ENCODE measurements around the gene EPHA8. TPM values are rescaled to one million over a fixed set of nuclear protein-coding genes. Genes with fewer than 3 reads are reported as not detected.
A peak's percentile ranks its signal among the peaks of the same experiment; 100 is the strongest.

EPHA8 gene
- total and polyA plus RNA-seq, 2 of the 13 experiments (the other 11 are each of a cell fraction or from before 2014, with no cell fraction given): not detected

- no TSS peak for BruUV-seq (replicated peaks)
- peaks cover 23 to 82% of the 10 kb centered on the region in 2 experiments for H3K27me3 ChIP-seq (ENCODE audit: control insufficient read depth in 1 of 2, insufficient read depth in 2 of 2, low read length in 2 of 2)
- no peak for FAIRE-seq
Observed at GRCh38 chr1:22556391-22557104, 6.7 kb upstream of the EPHA8 start.

More at GRCh38 chr1:22556391-22557104, 6.7 kb upstream of the EPHA8 start:
- WGBS (ENCODE audit: low lambda C conversion rate): 14% methylated on average over 11 of the region's 13 CpGs
- no peak overlapping the region for H3K27ac ChIP-seq (ENCODE audit: extremely low read length, insufficient read depth, low read length)
- H3K36me3 ChIP-seq (replicated peaks in 1 of 2; ENCODE audit: control insufficient read depth in 1 of 2, insufficient read depth in 2 of 2, low read length in 2 of 2): no peaks in the 10 kb centered on the region
- H3K4me3 ChIP-seq (replicated peaks in 1 of 3; ENCODE audit: insufficient read depth in 1 of 3, low read depth in 2 of 3, low read length in 3 of 3): no peak overlapping the region
- no peaks in the 10 kb centered on the region for H3K79me2 ChIP-seq (ENCODE audit: insufficient read depth, low read length)
- TF ChIP-seq RARA (CRISPR knock-in tag; IDR thresholded peaks at IDR 0.05) (peak; percentile 22; the same call in 1 of the 2 replicates), GATA4 (IDR thresholded peaks at IDR 0.05; ENCODE audit: borderline replicate concordance, low read depth) (no peak), ZC3H4 (CRISPR knock-in tag; IDR thresholded peaks at IDR 0.05; ENCODE audit: borderline replicate concordance) (no peak), NR2F6 (IDR thresholded peaks at IDR 0.05) (no peak), NR2F6 (CRISPR knock-in tag; IDR thresholded peaks at IDR 0.05) (peak; percentile 45; the same call in 1 of the 2 replicates), MNT (IDR thresholded peaks at IDR 0.05) (peak; percentile 31; the same call in 1 of the 2 replicates)
- TF ChIP-seq, protein P1, sequence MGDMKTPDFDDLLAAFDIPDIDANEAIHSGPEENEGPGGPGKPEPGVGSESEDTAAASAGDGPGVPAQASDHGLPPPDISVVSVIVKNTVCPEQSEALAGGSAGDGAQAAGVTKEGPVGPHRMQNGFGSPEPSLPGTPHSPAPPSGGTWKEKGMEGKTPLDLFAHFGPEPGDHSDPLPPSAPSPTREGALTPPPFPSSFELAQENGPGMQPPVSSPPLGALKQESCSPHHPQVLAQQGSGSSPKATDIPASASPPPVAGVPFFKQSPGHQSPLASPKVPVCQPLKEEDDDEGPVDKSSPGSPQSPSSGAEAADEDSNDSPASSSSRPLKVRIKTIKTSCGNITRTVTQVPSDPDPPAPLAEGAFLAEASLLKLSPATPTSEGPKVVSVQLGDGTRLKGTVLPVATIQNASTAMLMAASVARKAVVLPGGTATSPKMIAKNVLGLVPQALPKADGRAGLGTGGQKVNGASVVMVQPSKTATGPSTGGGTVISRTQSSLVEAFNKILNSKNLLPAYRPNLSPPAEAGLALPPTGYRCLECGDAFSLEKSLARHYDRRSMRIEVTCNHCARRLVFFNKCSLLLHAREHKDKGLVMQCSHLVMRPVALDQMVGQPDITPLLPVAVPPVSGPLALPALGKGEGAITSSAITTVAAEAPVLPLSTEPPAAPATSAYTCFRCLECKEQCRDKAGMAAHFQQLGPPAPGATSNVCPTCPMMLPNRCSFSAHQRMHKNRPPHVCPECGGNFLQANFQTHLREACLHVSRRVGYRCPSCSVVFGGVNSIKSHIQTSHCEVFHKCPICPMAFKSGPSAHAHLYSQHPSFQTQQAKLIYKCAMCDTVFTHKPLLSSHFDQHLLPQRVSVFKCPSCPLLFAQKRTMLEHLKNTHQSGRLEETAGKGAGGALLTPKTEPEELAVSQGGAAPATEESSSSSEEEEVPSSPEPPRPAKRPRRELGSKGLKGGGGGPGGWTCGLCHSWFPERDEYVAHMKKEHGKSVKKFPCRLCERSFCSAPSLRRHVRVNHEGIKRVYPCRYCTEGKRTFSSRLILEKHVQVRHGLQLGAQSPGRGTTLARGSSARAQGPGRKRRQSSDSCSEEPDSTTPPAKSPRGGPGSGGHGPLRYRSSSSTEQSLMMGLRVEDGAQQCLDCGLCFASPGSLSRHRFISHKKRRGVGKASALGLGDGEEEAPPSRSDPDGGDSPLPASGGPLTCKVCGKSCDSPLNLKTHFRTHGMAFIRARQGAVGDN (CRISPR knock-in tag; IDR thresholded peaks at IDR 0.05): peak; percentile 33; the same call in 1 of the 2 replicates
- in situ Hi-C loops (cut with HindIII; ENCODE audit: extremely low pct_ligation_motif_present, low pct_unique_long_range_greater_than_20kb) (no loop called here), intact Hi-C loops (cut with micrococcal nuclease; ENCODE audit: unreplicated experiment) (no loop called here)
- CTCF ChIA-PET (ENCODE audit: low intra/inter-chr PET ratio, low total read pairs): no interaction called here
- peak; percentile 70 for ATAC-seq
- peaks cover 3% of the 10 kb centered on the region; the same call in 1 of the 2 replicates for H4K20me1 ChIP-seq (ENCODE audit: insufficient read depth, low read length)
- POLR2A ChIA-PET: no interaction called here
- peaks cover 6% of the 10 kb centered on the region; the same call in 1 of the 2 replicates for H3K4me1 ChIP-seq (ENCODE audit: insufficient read depth, low read length)
- H3K9ac ChIP-seq (ENCODE audit: insufficient read depth, low read depth, low read length): no peak overlapping the region
- H3K9me3 ChIP-seq (ENCODE audit: low read length): no peaks in the 10 kb centered on the region
- DNase-seq (ENCODE audit: low spot score): no peak
- H2AFZ ChIP-seq (ENCODE audit: low read length): no peak overlapping the region
- H3K4me2 ChIP-seq (ENCODE audit: low read depth, low read length): no peak overlapping the region
